Mammary epithelial cell (primary cell): Measurements from ENCODE around the gene STK32B.

Experiments used
- EZH2 ChIP-seq: IDR thresholded peaks from 2 replicates; pipeline ENCODE4 v1.6.1; 2012; ENCODE audit warnings: low read length, inconsistent platforms, borderline replicate concordance
- TF ChIP-seq, protein P1 (sequence below), 2 donors: IDR thresholded peaks in 1 of 2; conservative IDR thresholded peaks in 1 of 2; 2 replicates each; pipeline ENCODE4 v1.5.1; 2011 to 2012; ENCODE audit warnings: inconsistent platforms in 2 of 2, low read length in 2 of 2, mild to moderate bottlenecking in 2 of 2, control low read depth in 1 of 2, low read depth in 1 of 2; ENCODE audit not compliant: insufficient read depth in 1 of 2; ENCODE audit errors: extremely low read depth in 1 of 2

- TF ChIP-seq, protein P1, sequence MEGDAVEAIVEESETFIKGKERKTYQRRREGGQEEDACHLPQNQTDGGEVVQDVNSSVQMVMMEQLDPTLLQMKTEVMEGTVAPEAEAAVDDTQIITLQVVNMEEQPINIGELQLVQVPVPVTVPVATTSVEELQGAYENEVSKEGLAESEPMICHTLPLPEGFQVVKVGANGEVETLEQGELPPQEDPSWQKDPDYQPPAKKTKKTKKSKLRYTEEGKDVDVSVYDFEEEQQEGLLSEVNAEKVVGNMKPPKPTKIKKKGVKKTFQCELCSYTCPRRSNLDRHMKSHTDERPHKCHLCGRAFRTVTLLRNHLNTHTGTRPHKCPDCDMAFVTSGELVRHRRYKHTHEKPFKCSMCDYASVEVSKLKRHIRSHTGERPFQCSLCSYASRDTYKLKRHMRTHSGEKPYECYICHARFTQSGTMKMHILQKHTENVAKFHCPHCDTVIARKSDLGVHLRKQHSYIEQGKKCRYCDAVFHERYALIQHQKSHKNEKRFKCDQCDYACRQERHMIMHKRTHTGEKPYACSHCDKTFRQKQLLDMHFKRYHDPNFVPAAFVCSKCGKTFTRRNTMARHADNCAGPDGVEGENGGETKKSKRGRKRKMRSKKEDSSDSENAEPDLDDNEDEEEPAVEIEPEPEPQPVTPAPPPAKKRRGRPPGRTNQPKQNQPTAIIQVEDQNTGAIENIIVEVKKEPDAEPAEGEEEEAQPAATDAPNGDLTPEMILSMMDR (conservative IDR thresholded peaks at IDR 0.05 in 1 of 2, IDR thresholded peaks at IDR 0.05 in 1 of 2; ENCODE audit: extremely low read depth in 1 of 2, insufficient read depth in 1 of 2, low read depth in 1 of 2, low read length in 2 of 2), result no peak
- TF ChIP-seq EZH2, result no peak
Measured at GRCh38 chr4:5222951-5223350, 171.7 kb downstream of the STK32B start.
